Heart left ventricle (tissue), 16 donors: ENCODE data around the gene SEMA3E. TPM values are rescaled to one million over a fixed set of nuclear protein-coding genes. Genes with fewer than 3 reads are reported as not detected.

Source experiments
- ATAC-seq, 4 donors: fragments of 200-7000 bp; cut with Tn5 transposase; one replicate each; pipeline ENCODE4 v1.9.1; 2020 to 2022; ENCODE audit warnings: moderate library complexity in 4 of 4, mild to moderate bottlenecking in 3 of 4, moderate number of reproducible peaks in 1 of 4
- DNase-seq, 5 donors: peaks; one replicate each; pipeline ENCODE4 v3.0.0-alpha.2; 2020
- H3K27ac ChIP-seq, 12 donors: fragments of 200-600 bp; sonication (generic) in 4 of 12; one replicate each; pipeline versions ENCODE4 v1.5.0 to v1.8.0; 2016 to 2022; ENCODE audit warnings: mild to moderate bottlenecking in 2 of 12
- H3K27me3 ChIP-seq, 9 donors: fragments of 200-600 bp; sonication (generic) in 2 of 9; one replicate each; pipeline versions ENCODE4 v1.5.1 to v1.8.0; 2016 to 2022; ENCODE audit warnings: mild to moderate bottlenecking in 3 of 9
- H3K36me3 ChIP-seq, 9 donors: fragments of 200-600 bp; sonication (generic) in 2 of 9; one replicate each; pipeline versions ENCODE4 v1.5.0 to v1.8.0; 2018 to 2022; ENCODE audit warnings: mild to moderate bottlenecking in 2 of 9
- H3K4me1 ChIP-seq, 12 donors: fragments of 200-600 bp; sonication (generic) in 4 of 12; one replicate each; pipeline versions ENCODE4 v1.5.0 to v1.8.0; 2016 to 2022; ENCODE audit warnings: mild to moderate bottlenecking in 3 of 12
- H3K4me3 ChIP-seq, 12 donors: fragments of 200-600 bp; sonication (generic) in 4 of 12; one replicate each; pipeline versions ENCODE4 v1.5.0 to v1.8.0; 2017 to 2022; ENCODE audit warnings: mild to moderate bottlenecking in 9 of 12, moderate library complexity in 4 of 12
- H3K9me3 ChIP-seq, 12 donors: fragments of 200-600 bp; sonication (generic) in 4 of 12; one replicate each; pipeline versions ENCODE4 v1.5.0 to v1.8.0; 2016 to 2022; ENCODE audit warnings: mild to moderate bottlenecking in 1 of 12
- CTCF ChIP-seq, 12 donors: fragments of 200-600 bp; sonication (generic) in 4 of 12; IDR thresholded peaks; one replicate each; pipeline versions ENCODE4 v1.5.0 to v1.8.0; 2018 to 2022; ENCODE audit warnings: antibody characterized with exemption in 12 of 12, mild to moderate bottlenecking in 5 of 12
- POLR2A ChIP-seq, 2 donors: fragments of 450-650 bp; IDR thresholded peaks; one replicate each; pipeline ENCODE4 v1.6.1; 2017; ENCODE audit warnings: antibody characterized with exemption in 2 of 2, mild to moderate bottlenecking in 2 of 2, moderate library complexity in 2 of 2
- WGBS, 4 donors: extraction: QIAGEN DNeasy Blood & Tissue Kit in 2 of 4; methylation state at CpG; one replicate each; pipeline versions ENCODE4 v1.1.5 to v1.1.7; 2013 to 2018; 5-methylcytosine and 5-hydroxymethylcytosine counted together
- intact Hi-C, 10 donors: fragments of 100-400 bp; cut with DNase I; formaldehyde crosslinking; loops; one replicate each; pipeline versions ENCODE4 v1.11.1 to v1.14.2; 2022
- polyA plus RNA-seq, 2 donors: library from polyadenylated mRNA; stranded (reverse); fragments of 200-250 nt; gene quantifications; one replicate each; pipeline ENCODE4 v1.2.3, GENCODE V29; 2013
- total RNA-seq, 9 donors: library from RNA; depleted of rRNA in 2 of 9; stranded (reverse); fragments of >200 nt in 2 of 9; fragmentation: NEBNext Ultra II Directional in 3 of 9; extraction: Animal tissue kit (Norgen Biotek cat#: 25700) in 3 of 9; gene quantifications; one replicate each; pipeline versions ENCODE4 v1.1.0 to v1.2.4, GENCODE V29; 2016 to 2023
- donor health status: ischemic (EF 13 %, LVEDD 7.1; RV severe dilation, severe dysfunction).
- donor health status: healthy with polysubstance abuse.
- donor health status: DM: no; HTN: yes; CAD: no.
- donor health status: DM: no; HTN: no; CAD: no.
- donor health status: ischemic (EF 25% LVEDD 6.9; RV normal size, moderate dysfunction).
- donor health status: ischemic (EF 25% LVEDD 5.7; RV mildly dilated, moderate dysfunction).
- donor health status: healthy.
- donor health status: DM: yes; HTN: yes; CAD: no.
- donor health status: ischemic (EF 35%, LVEDD 5.7; RV mildly dilated, moderate dysfunction).
- donor health status: nonischemic (EF 11% LVEDD 7.7; RV severe dilation, severe dysfunction).
- donor health status: DM: yes; HTN: yes; CAD: no.
- donor health status: PGD.
- donor health status: ischemic (EF 29% LVEDD 5.4; RV normal size, mild dysfunction).
- donor health status: nonischemic (EF 23%, LVEDD 6.1; RV moderate dilation, normal function).

The SEMA3E gene
- total and polyA plus RNA-seq, 11 donors = 0.04 to 1.2 (median 0.17) TPM; not detected in 3

GRCh38 chr7:83579740-83580139 lies 69.2 kb downstream of the SEMA3E start:
- WGBS, 4 donors = 58 to 67% (median 64%) methylated on average over 5 of the region's 5 CpGs
- ATAC-seq = no peak
- no peaks in the 10 kb centered on the region for H3K9me3 ChIP-seq

GRCh38 chr7:83575436-83575835 lies 73.5 kb downstream of the SEMA3E start:
- no peak overlapping the region for H3K27ac ChIP-seq
- DNase-seq (no peak), ATAC-seq (no peak)
- TF ChIP-seq CTCF (IDR thresholded peaks at IDR 0.05) (no peak), POLR2A (IDR thresholded peaks at IDR 0.05) (no peak)
- intact Hi-C loops = no loop called here
- H3K4me3 ChIP-seq = no peak overlapping the region
- no peaks in the 10 kb centered on the region for H3K4me1 ChIP-seq
- no peaks in the 10 kb centered on the region for H3K9me3 ChIP-seq
- H3K36me3 ChIP-seq = no peaks in the 10 kb centered on the region
- H3K27me3 ChIP-seq = no peaks in the 10 kb centered on the region
- WGBS, 4 donors = 50 to 64% (median 58%) methylated on average over 3 of the region's 3 CpGs

More at GRCh38 chr7:83579740-83580139, 69.2 kb downstream of the SEMA3E start:
- Histone ChIP-seq H3K27ac (no peak overlapping the region), H3K36me3 (no peaks in the 10 kb centered on the region), H3K4me3 (no peak overlapping the region), H3K27me3 (no peaks in the 10 kb centered on the region), H3K4me1 (no peaks in the 10 kb centered on the region)
- DNase-seq = no peak
- intact Hi-C loops = no loop called here
- no peak for TF ChIP-seq POLR2A (IDR thresholded peaks at IDR 0.05)
- no peak for TF ChIP-seq CTCF (IDR thresholded peaks at IDR 0.05)

- H3K4me3 ChIP-seq = no peak overlapping the region
- ATAC-seq (no peak), DNase-seq (no peak)
- no peaks in the 10 kb centered on the region for H3K4me1 ChIP-seq
- no peaks in the 10 kb centered on the region for H3K27me3 ChIP-seq
- intact Hi-C loops = no loop called here
- TF ChIP-seq POLR2A (IDR thresholded peaks at IDR 0.05) (no peak), CTCF (IDR thresholded peaks at IDR 0.05) (no peak)
- peaks cover 0 to 3% (median 0%) of the 10 kb centered on the region in 12 donors for H3K9me3 ChIP-seq
- no peak overlapping the region for H3K27ac ChIP-seq
- no peaks in the 10 kb centered on the region for H3K36me3 ChIP-seq
- 70 to 76% (median 74%) methylated on average over 1 of the region's 1 CpG for WGBS, 4 donors
Measured at GRCh38 chr7:83574616-83575015, 74.3 kb downstream of the SEMA3E start.

- H3K4me3 ChIP-seq = no peak overlapping the region
- H3K4me1 ChIP-seq = no peaks in the 10 kb centered on the region
- H3K36me3 ChIP-seq = no peaks in the 10 kb centered on the region
- H3K9me3 ChIP-seq = no peaks in the 10 kb centered on the region
- no peak for TF ChIP-seq POLR2A (IDR thresholded peaks at IDR 0.05)
- TF ChIP-seq CTCF (IDR thresholded peaks at IDR 0.05) = no peak
- no peak overlapping the region for H3K27ac ChIP-seq
- no peak for ATAC-seq
- no peaks in the 10 kb centered on the region for H3K27me3 ChIP-seq
- no peak for DNase-seq
- intact Hi-C loops = no loop called here
- 62 to 78% (median 68%) methylated on average over 2 of the region's 2 CpGs for WGBS, 4 donors
Measured at GRCh38 chr7:83562960-83563359, 86.0 kb downstream of the SEMA3E start.
